Tibial artery (tissue), 4 donors: ENCODE data around the gene CUX1.
A peak's percentile ranks its signal among the peaks of the same experiment; 100 is the strongest.

Experiments used
- DNase-seq, 2 donors: peaks; one replicate each; pipeline ENCODE4 v3.0.0-alpha.2; 2019
- H3K27ac ChIP-seq, 2 donors: fragments of 200-600 bp; sonication (generic) in 1 of 2; 1 replicate in 1 of 2; 2 replicates in 1 of 2; pipeline ENCODE4 v1.5.1; 2018 to 2019; ENCODE audit warnings: mild to moderate bottlenecking in 1 of 2
- H3K27me3 ChIP-seq, 2 donors: fragments of 200-600 bp; sonication (generic) in 1 of 2; one replicate each; pipeline versions ENCODE4 v1.5.1 to v1.6.0; 2016 to 2019
- H3K36me3 ChIP-seq, 3 donors: fragments of 200-600 bp; sonication (generic) in 2 of 3; one replicate each; pipeline ENCODE4 v1.5.1; 2016 to 2019; ENCODE audit warnings: mild to moderate bottlenecking in 2 of 3
- H3K4me1 ChIP-seq, 4 donors: fragments of 200-600 bp; sonication (generic) in 2 of 4; 1 replicate in 3 of 4; 2 replicates in 1 of 4; pipeline ENCODE4 v1.5.1; 2016 to 2019
- H3K4me3 ChIP-seq, 2 donors: fragments of 200-600 bp; sonication (generic) in 1 of 2; 1 replicate in 1 of 2; 2 replicates in 1 of 2; pipeline ENCODE4 v1.5.1; 2018 to 2019; ENCODE audit warnings: mild to moderate bottlenecking in 2 of 2
- H3K9me3 ChIP-seq, 3 donors: fragments of 200-600 bp; sonication (generic) in 1 of 3; one replicate each; pipeline ENCODE4 v1.5.1; 2016 to 2019
- CTCF ChIP-seq, 2 experiments: fragments of 200-600 bp in 1 of 2; fragments of 450-650 bp in 1 of 2; IDR thresholded peaks; one replicate each; pipeline ENCODE4 v1.5.1; 2017 to 2019; ENCODE audit warnings: antibody characterized with exemption in 2 of 2, mild to moderate bottlenecking in 1 of 2, moderate library complexity in 1 of 2
- intact Hi-C: fragments of 100-400 bp; cut with DNase I; formaldehyde crosslinking; loops from one replicate; pipeline ENCODE4 v1.15.0; 2023; ENCODE audit warnings: low total_unique reads

The CUX1 gene

GRCh38 chr7:101880282-101881054 lies 63.0 kb downstream of the CUX1 start:
- H3K36me3 ChIP-seq, result no peaks in the 10 kb centered on the region
- no peaks in the 10 kb centered on the region for H3K27me3 ChIP-seq
- intact Hi-C loops, result no loop called here
- DNase-seq, result no peak
- H3K4me1 ChIP-seq, result peaks cover 5 to 53% (median 23%) of the 10 kb centered on the region in 4 donors
- H3K4me3 ChIP-seq, result no peak overlapping the region
- H3K27ac ChIP-seq, result peak overlapping the region; percentile 78
- TF ChIP-seq CTCF (IDR thresholded peaks at IDR 0.05), result no peak
- no peaks in the 10 kb centered on the region for H3K9me3 ChIP-seq

- H3K27me3 ChIP-seq, result no peaks in the 10 kb centered on the region
- no peaks in the 10 kb centered on the region for H3K9me3 ChIP-seq
- no peaks in the 10 kb centered on the region for H3K36me3 ChIP-seq
- intact Hi-C loops, result loop anchor here (2.0 kb wide), 1 partner anchor 53 kb away; no protein-coding TSS in a partner anchor
- peak overlapping the region; percentile 78 for H3K27ac ChIP-seq
- TF ChIP-seq CTCF (IDR thresholded peaks at IDR 0.05), result no peak
- H3K4me3 ChIP-seq, result no peak overlapping the region
- H3K4me1 ChIP-seq, result peaks cover 5 to 65% (median 29%) of the 10 kb centered on the region in 4 donors
- peak in 1 of 2 donors; percentile 39 for DNase-seq
These were observed 64.6 kb downstream of the CUX1 start for GRCh38 chr7:101882005-101882421.

GRCh38 chr7:101882595-101883564 lies 65.5 kb downstream of the CUX1 start:
- peak in 1 of 2 experiments; percentile 9 for TF ChIP-seq CTCF (IDR thresholded peaks at IDR 0.05)
- intact Hi-C loops, result loop anchor here (2.0 kb wide), 1 partner anchor 52 kb away; no protein-coding TSS in a partner anchor

GRCh38 chr7:101884671-101885596 lies 67.5 kb downstream of the CUX1 start:
- no peak for DNase-seq
- Histone ChIP-seq H3K4me3 (no peak overlapping the region), H3K4me1 (peaks cover 5 to 75% (median 29%) of the 10 kb centered on the region in 4 donors), H3K36me3 (no peaks in the 10 kb centered on the region), H3K9me3 (no peaks in the 10 kb centered on the region), H3K27me3 (no peaks in the 10 kb centered on the region), H3K27ac (peak overlapping the region; percentile 78)
- TF ChIP-seq CTCF (IDR thresholded peaks at IDR 0.05), result no peak
- intact Hi-C loops, result loop anchor here (5.0 kb wide), 1 partner anchor 37 kb away; no protein-coding TSS in a partner anchor

More at GRCh38 chr7:101882595-101883564, 65.5 kb downstream of the CUX1 start:
- Histone ChIP-seq H3K4me3 (no peak overlapping the region), H3K27ac (peak overlapping the region; percentile 78), H3K4me1 (peaks cover 5 to 72% (median 29%) of the 10 kb centered on the region in 4 donors), H3K9me3 (no peaks in the 10 kb centered on the region), H3K27me3 (no peaks in the 10 kb centered on the region), H3K36me3 (no peaks in the 10 kb centered on the region)
- peak; percentile 94 to 96 for DNase-seq
